ENCODE data around the gene SSC4D. TPM values are rescaled to one million over a fixed set of nuclear protein-coding genes. Genes with fewer than 3 reads are reported as not detected.
"Not testable (repeated sequence)": the region's sequence is repeated elsewhere in the genome, so short reads cannot be mapped to it uniquely, and the experiment has no call there.

SSC4D gene
- total RNA-seq, 4 donors from 2014 or later, result 2.1 to 14.6 (median 3.4) TPM

DNA sequence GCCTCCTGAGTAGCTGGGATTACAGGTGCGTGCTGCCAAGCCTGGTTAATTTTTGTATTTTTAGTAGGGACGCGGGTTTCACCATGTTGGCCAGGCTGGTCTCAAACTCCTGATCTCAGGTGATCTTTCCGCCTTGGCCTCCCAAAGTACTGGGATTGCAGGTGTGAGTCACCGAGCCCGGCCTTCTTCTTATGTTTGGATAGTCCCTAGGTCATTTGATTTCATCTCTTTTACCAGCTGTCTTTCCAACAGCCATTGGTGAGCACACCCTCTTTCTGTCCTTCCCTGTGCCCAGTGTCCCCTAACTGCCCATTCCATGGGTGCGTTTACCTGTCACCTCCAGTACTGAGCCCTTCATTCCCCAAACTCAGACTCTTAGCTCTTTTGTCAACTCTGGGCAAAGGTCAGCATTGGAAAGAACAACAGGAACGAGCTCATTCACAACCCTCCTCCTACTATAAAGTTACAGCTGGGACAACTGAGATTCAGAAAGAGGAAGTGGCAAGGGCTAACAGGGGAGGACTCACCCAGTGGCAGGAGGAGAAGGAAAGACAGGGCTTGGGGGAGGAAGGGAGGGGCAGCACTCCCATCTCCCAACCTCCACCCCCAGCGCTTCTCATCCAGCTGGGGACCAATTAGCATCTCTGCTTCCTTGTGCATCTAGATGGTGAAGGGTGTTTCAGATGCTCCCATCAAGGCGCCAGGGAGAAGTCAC lies 5.6 kb downstream of the SSC4D start:
- DNase-seq (ENCODE audit: low spot score) (no peak), ATAC-seq (ENCODE audit: low FRiP score) (no peak)
- TF ChIP-seq, protein P1, sequence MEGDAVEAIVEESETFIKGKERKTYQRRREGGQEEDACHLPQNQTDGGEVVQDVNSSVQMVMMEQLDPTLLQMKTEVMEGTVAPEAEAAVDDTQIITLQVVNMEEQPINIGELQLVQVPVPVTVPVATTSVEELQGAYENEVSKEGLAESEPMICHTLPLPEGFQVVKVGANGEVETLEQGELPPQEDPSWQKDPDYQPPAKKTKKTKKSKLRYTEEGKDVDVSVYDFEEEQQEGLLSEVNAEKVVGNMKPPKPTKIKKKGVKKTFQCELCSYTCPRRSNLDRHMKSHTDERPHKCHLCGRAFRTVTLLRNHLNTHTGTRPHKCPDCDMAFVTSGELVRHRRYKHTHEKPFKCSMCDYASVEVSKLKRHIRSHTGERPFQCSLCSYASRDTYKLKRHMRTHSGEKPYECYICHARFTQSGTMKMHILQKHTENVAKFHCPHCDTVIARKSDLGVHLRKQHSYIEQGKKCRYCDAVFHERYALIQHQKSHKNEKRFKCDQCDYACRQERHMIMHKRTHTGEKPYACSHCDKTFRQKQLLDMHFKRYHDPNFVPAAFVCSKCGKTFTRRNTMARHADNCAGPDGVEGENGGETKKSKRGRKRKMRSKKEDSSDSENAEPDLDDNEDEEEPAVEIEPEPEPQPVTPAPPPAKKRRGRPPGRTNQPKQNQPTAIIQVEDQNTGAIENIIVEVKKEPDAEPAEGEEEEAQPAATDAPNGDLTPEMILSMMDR (IDR thresholded peaks at IDR 0.05), result no peak

GRCh38 chr7:76403097-76403496 lies 6.4 kb downstream of the SSC4D start:
- ATAC-seq (ENCODE audit: low FRiP score), result not testable (repeated sequence)

DNA sequence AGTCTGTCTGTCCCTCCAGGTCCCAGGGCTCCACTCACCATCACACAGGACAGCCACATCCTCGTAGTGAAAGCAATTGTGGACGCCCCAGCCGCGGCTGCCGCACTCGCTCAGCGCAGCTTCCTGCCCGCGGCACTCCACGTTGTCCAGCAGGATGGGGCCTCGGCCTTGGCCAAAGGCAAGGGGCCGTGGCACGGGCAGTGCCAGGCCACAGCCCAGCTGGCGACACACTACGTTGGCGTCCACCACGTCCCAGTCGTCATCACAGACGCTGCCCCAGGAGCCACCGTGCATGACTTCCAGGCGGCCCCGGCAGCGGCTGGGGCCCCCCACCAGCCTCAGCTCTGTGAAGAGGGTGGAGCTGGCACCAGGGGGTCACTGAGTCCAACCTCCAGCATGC lies 9.2 kb downstream of the SSC4D start:
- no peak for ATAC-seq (ENCODE audit: low FRiP score)
- no peak for DNase-seq (ENCODE audit: low spot score)
- TF ChIP-seq, protein P1 (IDR thresholded peaks at IDR 0.05), result no peak

More at GRCh38 chr7:76403097-76403496, 6.4 kb downstream of the SSC4D start:
- not testable (repeated sequence) for DNase-seq (ENCODE audit: low spot score)

DNA sequence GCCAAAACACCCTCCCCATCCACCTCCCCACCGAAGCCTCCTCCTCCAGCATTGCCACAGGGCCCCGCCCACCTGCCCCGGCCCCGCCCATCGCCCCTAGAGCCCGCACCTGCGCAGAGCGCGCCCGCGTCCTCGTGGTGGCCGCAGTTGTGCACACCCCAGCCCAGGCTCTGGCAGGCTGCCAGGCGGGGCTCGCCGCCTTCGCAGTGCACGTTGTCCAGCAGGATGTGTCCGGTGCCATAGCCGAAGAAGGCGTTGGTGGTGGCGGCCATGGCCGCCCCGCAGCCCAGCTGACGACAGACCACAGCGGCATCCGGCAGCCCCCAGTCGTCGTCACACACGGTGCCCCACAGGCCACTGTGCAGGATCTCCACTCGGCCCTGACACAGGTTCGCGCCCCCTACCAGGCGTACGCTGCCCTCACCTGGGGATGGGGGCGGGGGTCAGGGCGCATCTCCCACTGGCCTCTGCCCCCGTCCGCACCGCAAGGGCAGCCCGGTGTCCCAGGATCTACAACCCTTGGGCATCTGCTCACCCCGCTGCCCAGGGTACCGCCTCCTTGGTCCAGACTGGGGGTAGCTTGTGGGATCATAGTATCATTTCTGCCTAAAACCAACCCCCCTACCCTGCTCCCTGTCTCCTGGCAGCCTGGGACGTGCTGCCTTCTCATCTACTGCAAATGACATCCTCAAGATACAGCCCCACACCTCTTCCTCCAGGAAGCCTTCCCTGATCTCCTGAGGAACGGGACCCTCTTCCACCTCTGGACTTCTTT lies 11.9 kb downstream of the SSC4D start:
- DNase-seq (ENCODE audit: low spot score) (peak; percentile 64), ATAC-seq (ENCODE audit: low FRiP score) (peak; percentile 48)
- TF ChIP-seq, protein P1 (IDR thresholded peaks at IDR 0.05), result no peak

- DNase-seq (ENCODE audit: low spot score) (no peak), ATAC-seq (ENCODE audit: low FRiP score) (no peak)
- TF ChIP-seq, protein P1 (IDR thresholded peaks at IDR 0.05), result no peak
Measured at GRCh38 chr7:76396864-76397263, 12.6 kb downstream of the SSC4D start.

GRCh38 chr7:76395965-76396726 lies 13.4 kb downstream of the SSC4D start:
- no peak for DNase-seq (ENCODE audit: low spot score)
- TF ChIP-seq, protein P1 (IDR thresholded peaks at IDR 0.05), result no peak
- no peak for ATAC-seq (ENCODE audit: low FRiP score)

- ATAC-seq (ENCODE audit: low FRiP score), result not testable (repeated sequence)
Measured at GRCh38 chr7:76395605-76395964, 13.9 kb downstream of the SSC4D start.

More at GRCh38 chr7:76395605-76395964, 13.9 kb downstream of the SSC4D start:
- not testable (repeated sequence) for DNase-seq (ENCODE audit: low spot score)
